Kidney epithelial cell (primary cell): ENCODE measurements around the gene ALMS1. TPM values are rescaled to one million over a fixed set of nuclear protein-coding genes. Genes with fewer than 3 reads are reported as not detected.
A peak's percentile ranks its signal among the peaks of the same experiment; 100 is the strongest.
"Not testable (repeated sequence)": the region's sequence is repeated elsewhere in the genome, so short reads cannot be mapped to it uniquely, and the experiment has no call there.

ENCODE experiments used
- DNase-seq: peaks from one replicate; pipeline ENCODE4 v3.0.0-alpha.2; 2010; ENCODE audit warnings: low read depth
- H3K27me3 ChIP-seq: 2 replicates; pipeline ENCODE4 v1.6.0; 2011; ENCODE audit warnings: low read length; ENCODE audit not compliant: control insufficient read depth, insufficient read depth
- H3K36me3 ChIP-seq: 2 replicates; pipeline ENCODE4 v1.5.1; 2011; ENCODE audit warnings: low read length; ENCODE audit not compliant: control insufficient read depth, insufficient read depth
- H3K4me3 ChIP-seq: 2 replicates; pipeline ENCODE4 v1.5.1; 2011; ENCODE audit warnings: low read depth, mild to moderate bottlenecking, control low read depth, low read length
- CTCF ChIP-seq: IDR thresholded peaks from 2 replicates; pipeline ENCODE4 v1.5.1; 2011; ENCODE audit warnings: mild to moderate bottlenecking, moderate library complexity, low read length, control low read depth, inconsistent platforms; ENCODE audit not compliant: insufficient read depth, poor library complexity, severe bottlenecking
- total RNA-seq: library from RNA; depleted of rRNA; stranded (reverse); fragments of >200 nt; gene quantifications from 2 replicates; pipeline ENCODE4 v1.2.3, GENCODE V29; 2015

The ALMS1 gene
- total RNA-seq, 1 donor from 2014 or later, result 26.1 TPM

DNA sequence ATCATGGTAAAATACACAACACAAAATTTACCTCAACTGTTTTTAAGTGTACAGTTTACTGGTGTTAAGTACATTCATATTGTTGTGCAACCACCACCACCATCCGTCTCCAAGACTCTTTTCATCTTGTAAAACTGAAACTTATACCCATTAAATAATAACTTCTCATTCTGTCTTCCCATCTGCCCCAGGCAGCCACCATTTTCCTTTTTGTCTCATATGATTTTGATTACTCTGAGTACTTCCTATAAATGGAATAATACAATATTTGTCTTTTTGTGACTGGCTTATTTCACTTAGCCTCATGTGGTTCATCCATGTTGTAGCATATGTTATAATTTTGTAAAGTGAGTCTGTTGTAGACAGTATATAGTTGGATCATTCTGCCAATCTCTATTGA is 82.7 kb downstream of the ALMS1 start:
- H3K36me3 ChIP-seq, result no peaks in the 10 kb centered on the region
- no peak for DNase-seq
- H3K4me3 ChIP-seq, result no peak overlapping the region
- no peak for TF ChIP-seq CTCF
- H3K27me3 ChIP-seq, result no peaks in the 10 kb centered on the region

GRCh38 chr2:73483874-73484273 is 98.2 kb downstream of the ALMS1 start:
- not testable (repeated sequence) for H3K4me3 ChIP-seq, DNase-seq, H3K27me3 ChIP-seq, H3K36me3 ChIP-seq

DNA sequence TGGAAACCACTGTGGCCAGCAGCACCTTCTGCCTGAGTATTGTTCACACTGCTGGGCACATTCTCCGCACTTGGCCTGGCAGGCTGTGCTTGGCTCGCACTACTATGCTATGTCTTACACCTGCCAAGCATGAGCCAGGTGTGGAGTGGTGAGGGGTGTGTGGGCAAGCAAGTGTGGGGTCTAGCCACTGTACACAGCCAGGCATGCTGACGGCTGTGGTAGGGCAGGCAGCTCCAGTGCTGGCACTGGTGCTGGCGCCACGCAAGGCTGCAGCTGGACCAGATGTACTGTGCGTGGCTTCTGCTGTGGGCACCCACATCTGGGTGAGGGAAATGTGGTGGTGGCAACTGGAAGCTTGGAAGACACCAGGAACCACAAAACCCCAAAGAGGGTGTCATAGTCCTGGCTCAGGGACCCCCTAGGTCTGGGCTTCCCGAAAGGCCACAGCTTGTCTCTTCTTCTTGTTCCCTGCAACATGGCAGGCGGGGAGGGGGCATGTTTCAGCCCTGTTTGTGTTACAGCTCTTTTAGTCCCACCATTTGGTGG is 101.5 kb downstream of the ALMS1 start:
- Histone ChIP-seq H3K4me3 (no peak overlapping the region), H3K36me3 (peaks cover 1% of the 10 kb centered on the region), H3K27me3 (no peaks in the 10 kb centered on the region)
- DNase-seq, result no peak
- TF ChIP-seq CTCF, result no peak

DNA sequence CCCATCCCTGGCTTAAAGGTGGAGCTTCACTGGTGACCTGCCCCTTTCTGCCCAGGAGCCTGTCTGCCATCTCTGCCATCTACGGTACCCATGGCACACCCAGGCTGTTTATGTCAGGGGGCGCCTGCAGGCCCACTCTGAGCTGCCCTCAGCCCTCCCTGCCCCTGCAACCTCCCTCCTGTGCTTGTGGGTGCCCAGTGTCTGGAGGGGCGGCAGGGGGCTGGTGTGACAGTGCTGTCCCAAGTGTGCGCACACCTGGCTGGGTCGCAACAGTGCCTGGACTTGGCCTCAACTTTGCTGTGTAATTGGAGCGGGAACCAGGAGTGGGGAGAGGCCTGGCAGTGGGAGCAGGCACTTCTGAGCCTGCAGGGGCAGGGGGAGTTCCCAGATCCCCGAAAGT is 102.4 kb downstream of the ALMS1 start:
- TF ChIP-seq CTCF, result no peak
- no peak for DNase-seq
- no peak overlapping the region for H3K4me3 ChIP-seq
- H3K36me3 ChIP-seq, result peaks cover 1% of the 10 kb centered on the region
- H3K27me3 ChIP-seq, result no peaks in the 10 kb centered on the region

DNA sequence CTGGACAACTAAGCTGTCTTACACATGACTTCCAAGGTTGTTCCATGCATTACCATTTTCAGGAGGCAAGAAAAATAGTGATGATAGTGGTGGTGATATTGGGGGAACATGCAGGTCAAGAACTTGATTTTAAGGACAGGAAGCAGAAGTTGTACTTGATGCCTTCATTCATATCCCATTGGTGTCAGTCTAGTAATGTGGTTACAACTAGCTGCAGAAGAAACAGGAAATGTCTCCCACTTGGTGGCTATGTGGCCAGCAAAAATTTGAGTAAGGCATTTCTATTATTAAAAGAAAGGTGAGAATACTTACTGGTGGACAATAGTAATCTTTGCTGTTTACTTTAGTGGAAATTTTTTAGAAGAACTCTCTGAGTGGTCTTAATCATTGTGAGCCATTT is 103.4 kb downstream of the ALMS1 start:
- DNase-seq, result no peak
- no peak overlapping the region for H3K4me3 ChIP-seq
- TF ChIP-seq CTCF, result no peak

DNA sequence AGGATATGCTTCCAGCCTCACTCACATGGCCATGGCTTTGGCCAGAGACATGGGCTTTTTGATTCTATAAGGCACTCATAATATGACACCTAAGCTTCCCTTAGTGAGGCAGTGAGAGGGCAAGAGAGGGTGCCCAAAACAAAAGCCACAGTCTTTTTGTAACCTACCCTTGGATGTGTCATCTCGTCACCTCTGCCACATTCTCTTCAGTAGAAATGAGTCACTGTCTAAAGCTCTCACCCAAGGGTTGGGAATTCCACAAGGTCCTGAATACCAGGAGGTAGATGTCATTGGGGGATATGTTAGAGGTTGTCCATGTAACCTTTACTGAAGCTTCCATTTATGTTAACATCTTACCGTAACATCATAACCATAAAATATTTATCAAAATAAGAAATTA is 108.4 kb downstream of the ALMS1 start:
- Histone ChIP-seq H3K36me3 (no peaks in the 10 kb centered on the region), H3K4me3 (no peak overlapping the region), H3K27me3 (no peaks in the 10 kb centered on the region)
- peak; percentile 9 for DNase-seq
- no peak for TF ChIP-seq CTCF

More for the DNA sequence above, 103.4 kb downstream of the ALMS1 start:
- no peaks in the 10 kb centered on the region for H3K27me3 ChIP-seq
- H3K36me3 ChIP-seq, result peaks cover 1% of the 10 kb centered on the region
